GM19238 (cell line): Measurements from ENCODE around the gene ACSL5.
A peak's percentile ranks its signal among the peaks of the same experiment; 100 is the strongest.
"Not testable (repeated sequence)": the region's sequence is repeated elsewhere in the genome, so short reads cannot be mapped to it uniquely, and the experiment has no call there.

ENCODE experiments used
- DNase-seq: peaks from one replicate; pipeline ENCODE4 v3.0.0; 2011; ENCODE audit warnings: low spot score; ENCODE audit not compliant: insufficient read length

Gene ACSL5

DNA sequence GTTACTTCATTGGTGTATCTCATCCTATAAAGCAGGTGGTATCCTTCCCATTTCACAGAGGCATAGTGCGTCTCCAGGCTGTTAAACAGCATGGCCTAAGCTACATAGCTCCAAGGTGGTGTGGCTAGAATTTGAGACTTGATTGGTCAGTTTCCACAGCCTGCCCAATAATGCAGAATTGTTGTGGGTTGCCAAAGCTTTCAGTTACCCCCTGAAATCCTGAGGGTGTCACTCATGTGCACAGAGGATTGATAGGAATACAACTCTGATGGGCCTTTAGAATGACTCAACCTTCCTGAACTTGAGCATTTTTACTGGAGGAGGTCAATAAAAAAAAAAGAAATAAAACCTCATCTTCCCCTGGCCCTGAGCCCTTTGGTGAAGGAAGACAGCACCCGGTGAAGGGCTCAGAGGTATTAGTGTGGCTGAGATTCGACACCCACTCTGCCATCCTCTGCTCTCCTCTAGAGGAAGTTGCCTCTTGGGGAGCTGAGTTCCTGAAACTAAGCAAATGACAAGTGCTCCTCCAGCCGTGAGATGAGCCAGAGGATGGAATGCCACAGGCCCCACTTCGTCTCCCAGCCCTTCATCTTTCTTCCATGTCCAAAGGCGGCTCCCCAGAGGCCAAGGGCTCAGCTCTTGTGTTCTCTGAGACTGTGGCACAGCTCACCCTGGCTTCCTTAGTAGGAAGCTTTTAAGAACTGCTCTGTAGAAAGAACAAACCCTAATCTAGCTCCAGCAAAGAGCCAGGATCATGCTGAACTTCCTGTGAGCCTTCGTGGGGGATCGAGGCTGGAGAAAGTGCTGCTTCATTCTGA lies 1.0 kb downstream of the ACSL5 start:
- peak; percentile 45 for DNase-seq

GRCh38 chr10:112375721-112376395 lies 1.9 kb downstream of the ACSL5 start:
- DNase-seq, result peak; percentile 78

GRCh38 chr10:112376396-112376790 lies 2.5 kb downstream of the ACSL5 start:
- DNase-seq, result no peak

DNA sequence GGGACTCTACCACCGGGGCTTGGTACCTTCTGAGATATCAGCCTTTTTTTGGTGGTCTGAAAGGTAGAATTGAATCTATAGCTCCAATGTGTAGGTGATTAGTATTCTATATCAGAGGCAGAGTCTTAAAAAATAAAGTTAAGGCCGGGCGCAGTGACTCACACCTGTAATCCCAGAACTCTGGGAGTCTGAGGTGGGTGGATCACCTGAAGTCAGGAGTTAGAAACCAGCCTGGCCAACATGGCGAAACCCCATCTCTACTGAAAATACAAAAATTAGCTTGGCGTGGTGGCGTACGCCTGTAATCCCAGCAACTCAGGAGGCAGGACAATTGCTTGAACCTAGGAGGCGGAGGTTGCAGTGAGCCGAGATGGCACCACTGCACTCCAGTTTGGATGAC lies 3.2 kb downstream of the ACSL5 start:
- DNase-seq, result not testable (repeated sequence)

DNA sequence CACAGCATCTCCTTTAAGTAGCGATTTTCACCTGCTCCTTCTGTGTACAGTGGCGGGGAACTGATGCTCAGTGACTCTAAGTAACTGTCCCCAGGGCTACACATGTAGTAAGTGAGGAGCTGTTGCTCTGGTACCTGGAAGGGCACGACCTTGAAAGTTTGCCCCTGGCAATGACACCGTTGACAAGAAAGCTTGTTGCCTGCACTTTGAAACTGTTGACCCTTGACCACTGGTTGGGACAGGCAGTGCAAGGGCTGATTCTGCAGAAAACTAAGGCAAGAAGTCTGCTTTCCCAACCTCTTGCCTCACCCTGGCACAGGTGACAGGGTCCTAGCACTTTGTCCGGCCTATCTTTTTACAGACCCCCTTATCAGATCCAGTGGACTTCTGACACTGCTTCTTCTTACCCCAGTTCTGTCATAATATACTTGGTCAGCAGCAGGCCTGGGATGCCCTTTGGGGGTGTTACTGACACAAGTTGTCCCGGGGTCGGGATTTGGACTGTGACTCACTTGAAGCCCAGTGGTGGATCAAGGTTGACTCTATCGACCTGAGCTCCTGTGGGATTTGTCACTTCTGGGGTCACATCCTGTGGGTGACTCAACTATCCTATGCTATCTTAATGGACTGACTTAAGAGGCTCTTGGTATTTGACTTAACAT lies 5.8 kb downstream of the ACSL5 start:
- DNase-seq, result no peak

DNA sequence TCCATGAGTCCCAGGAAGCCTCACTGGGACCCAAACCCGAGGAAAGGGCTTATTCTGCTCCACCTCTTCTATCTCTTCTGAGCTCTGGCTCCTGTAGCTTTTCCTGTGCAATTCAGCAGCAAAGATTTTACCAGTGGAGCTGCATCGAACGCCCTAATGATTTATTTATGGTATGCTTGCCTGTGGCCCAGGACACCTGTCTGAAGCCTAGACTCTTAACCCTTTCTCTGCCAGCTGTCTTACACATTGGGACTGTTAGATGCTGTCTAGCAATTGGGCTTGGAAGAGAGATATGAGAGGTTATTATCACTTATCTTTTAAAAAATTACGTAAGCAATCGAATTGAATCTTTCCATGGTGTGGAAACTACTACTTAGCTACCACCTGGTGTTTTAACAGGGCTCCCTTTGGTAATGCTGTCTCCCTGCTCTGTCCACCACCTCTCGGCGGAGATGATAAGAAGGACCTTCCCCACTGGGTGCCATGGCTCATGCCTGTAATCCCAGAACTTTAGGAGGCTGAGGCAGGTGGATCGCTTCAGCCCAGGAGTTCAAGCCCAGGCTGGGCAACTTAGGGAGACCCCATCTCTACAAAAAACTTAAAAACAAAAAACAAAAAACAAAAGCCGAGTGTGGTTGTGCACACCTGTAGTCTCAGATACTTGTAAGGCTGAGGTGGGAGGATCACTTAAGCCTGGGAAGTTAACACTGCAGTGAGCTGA lies 8.8 kb downstream of the ACSL5 start:
- DNase-seq, result no peak

- no peak for DNase-seq
Measured at GRCh38 chr10:112383325-112383724, 9.4 kb downstream of the ACSL5 start.

GRCh38 chr10:112384141-112384540 lies 10.2 kb downstream of the ACSL5 start:
- DNase-seq, result no peak

DNA sequence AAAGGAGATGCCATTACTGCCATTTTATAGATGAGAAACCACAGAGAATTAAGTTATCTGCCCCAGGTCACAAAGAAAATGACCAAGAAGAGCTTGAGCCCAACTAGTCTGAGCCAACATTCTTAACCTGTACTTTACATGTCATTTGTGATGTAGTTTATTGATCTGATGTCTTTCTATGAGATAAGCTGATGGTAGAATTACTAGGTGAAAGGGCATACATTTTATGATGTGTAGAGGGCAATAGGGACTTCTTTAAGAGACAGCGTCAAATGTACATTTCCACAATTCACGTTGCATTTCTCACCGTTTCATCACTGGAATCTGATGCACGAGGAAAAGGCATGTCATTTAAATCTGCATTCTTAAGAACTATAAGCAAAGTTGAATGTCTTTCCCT lies 11.3 kb downstream of the ACSL5 start:
- DNase-seq, result no peak

DNA sequence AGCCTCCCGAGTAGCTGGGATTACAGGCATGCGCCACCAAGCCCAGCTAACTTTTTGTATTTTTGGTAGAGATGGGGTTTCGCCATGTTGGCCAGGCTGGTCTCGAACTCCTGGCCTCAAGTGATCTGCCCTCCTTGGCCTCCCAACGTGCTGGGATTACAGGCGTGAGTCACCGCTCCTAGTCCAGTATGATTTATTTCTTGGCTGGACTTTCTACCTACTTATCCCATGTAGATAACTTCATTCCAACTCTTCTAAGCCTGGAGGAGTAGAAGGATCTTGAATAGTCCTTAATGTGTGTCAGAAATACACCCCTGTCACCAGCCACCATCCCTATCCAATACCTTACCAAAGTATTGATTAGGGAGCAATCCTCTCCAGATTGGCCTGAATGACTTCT lies 14.1 kb downstream of the ACSL5 start:
- not testable (repeated sequence) for DNase-seq

- DNase-seq, result no peak
Measured at GRCh38 chr10:112388548-112388947, 14.6 kb downstream of the ACSL5 start.

GRCh38 chr10:112389271-112389822 lies 15.4 kb downstream of the ACSL5 start:
- DNase-seq, result no peak

DNA sequence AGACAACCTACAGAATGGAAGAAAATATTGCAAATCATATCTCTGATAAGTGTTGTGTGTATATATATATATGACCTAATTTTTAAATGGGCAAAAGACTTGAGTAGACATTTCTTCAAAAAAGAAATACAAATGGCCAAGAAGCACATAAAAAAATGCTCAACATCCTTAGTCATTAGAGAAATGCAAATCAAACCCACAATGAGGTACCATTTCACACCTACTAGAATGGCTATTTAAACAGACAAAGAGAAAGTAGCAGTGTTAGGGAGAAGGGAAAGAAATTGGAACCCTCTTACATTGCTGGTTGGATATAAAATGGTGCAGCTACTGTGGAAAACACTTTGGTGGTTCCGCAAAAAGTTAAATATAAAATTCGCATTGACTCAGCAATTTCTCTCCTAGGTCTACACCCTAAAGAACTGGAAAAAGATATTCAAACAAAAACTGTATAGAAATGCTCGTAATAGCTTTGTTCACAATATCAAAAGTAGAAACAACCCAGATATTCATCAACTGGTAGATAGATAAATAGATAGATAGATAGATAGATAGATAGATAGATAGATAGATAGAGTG lies 16.3 kb downstream of the ACSL5 start:
- DNase-seq, result no peak

- DNase-seq, result no peak
Measured at GRCh38 chr10:112393341-112393740, 19.4 kb downstream of the ACSL5 start.

DNA sequence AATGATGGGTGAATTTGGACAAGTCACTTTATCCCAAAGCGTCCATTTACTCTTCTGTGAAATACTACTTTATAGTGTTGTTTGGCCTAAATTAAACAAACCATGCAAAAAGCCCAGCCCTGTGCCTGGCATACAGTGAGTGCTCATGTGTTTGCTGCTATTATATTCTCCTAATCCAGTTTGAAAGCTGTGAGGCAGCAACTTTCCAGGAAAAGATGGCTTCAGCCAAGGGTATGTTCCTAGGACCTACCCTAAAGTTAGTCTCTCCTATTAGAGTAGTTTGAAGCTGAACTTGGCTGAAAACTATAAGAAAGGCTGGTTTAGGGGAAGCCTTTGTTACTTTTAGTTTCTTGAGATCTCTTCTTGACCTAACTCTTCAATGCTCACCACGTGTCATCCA lies 19.9 kb downstream of the ACSL5 start:
- no peak for DNase-seq

GRCh38 chr10:112394475-112394875 lies 20.6 kb downstream of the ACSL5 start:
- no peak for DNase-seq

- DNase-seq, result no peak
Measured at GRCh38 chr10:112395809-112396530, 22.1 kb downstream of the ACSL5 start.

DNA sequence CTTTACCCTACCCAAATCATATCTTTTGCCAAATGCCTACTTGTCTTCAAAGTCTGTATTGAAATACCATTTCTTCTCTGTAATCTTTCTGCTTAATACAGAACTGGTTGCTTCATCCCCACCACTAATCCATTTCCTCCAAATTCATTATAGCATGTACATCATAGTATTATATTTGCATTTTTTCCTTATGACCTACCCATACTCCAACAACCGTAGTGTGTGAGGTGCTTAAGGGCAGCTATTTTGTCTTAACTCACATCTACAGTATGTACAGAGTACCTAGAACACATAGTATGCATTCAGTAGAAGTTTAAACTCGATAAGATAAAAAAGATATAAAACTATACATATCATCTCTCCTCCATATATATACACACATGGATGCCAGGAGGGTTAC lies 23.7 kb downstream of the ACSL5 start:
- no peak for DNase-seq

DNA sequence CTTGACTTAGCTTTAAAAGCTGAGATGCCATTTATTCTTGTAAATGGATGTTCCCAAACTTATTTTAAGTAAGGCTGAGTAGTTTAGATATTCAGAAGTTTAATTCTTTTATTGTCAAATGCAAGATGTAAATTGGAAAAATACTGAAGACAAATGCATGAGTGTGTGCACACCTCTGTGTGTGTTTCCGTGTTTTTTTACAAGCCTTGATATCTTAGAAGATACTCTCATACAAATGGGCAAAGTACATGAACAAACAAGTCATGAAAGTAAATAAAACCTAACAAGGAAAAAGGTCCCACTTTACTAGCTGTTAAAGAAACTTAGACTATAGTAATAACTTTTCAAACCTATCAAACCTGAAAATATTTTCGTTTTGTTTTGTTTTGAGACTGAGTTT lies 29.0 kb downstream of the ACSL5 start:
- no peak for DNase-seq

DNA sequence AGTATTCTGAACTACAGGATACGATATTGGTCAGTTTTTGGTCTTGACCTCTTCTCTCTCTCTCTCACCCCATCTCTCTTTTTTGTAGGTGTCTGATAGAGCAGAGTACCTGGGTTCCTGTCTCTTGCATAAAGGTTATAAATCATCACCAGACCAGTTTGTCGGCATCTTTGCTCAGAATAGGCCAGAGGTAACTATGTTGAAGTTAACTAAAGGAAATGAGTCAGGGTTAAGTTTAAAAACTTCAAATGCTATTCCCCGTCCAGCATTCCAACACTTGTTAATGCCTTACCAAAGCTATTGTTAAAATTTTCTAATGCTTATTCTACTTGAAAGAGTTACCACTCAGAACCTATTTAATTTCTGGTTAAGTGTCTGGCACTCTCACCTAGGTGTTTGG lies 30.7 kb downstream of the ACSL5 start:
- DNase-seq, result no peak
